SK-N-MC (cell line): ENCODE measurements around the gene SH2D3C.

Experiments
- EZH2 ChIP-seq: fragments of 200-600 bp; sonication (generic); IDR thresholded peaks from one replicate; pipeline ENCODE4 v1.6.1; 2017; ENCODE audit warnings: antibody characterized with exemption
- POLR2AphosphoS5 ChIP-seq: IDR thresholded peaks from 2 replicates; pipeline ENCODE4 v1.6.1; 2012; ENCODE audit warnings: mild to moderate bottlenecking, low read depth, low read length, borderline replicate concordance

- TF ChIP-seq POLR2AphosphoS5 (no peak), EZH2 (no peak)
Observed at GRCh38 chr9:127793093-127793708, 14.7 kb upstream of the SH2D3C start.
